ENCODE data around the gene PAXX.

DNA sequence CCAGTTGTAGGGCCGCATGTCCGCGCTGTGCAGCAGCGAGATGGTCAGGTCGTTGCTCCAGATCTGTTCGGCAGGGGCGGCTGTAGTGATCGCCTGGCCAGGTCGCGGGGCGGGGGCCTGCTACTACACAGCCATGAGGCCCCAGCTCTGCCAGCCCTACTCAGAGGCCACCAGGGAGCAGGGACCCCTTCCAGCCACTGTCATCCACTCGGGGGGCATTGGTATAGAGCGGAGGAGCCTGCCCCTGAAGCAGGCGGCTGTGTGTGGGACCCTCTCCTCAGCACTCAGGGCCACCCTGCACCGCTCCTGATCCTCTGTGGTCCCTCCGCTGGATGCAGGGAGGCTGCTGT is 49.4 kb upstream of the PAXX start:
- TF ChIP-seq, protein P1, sequence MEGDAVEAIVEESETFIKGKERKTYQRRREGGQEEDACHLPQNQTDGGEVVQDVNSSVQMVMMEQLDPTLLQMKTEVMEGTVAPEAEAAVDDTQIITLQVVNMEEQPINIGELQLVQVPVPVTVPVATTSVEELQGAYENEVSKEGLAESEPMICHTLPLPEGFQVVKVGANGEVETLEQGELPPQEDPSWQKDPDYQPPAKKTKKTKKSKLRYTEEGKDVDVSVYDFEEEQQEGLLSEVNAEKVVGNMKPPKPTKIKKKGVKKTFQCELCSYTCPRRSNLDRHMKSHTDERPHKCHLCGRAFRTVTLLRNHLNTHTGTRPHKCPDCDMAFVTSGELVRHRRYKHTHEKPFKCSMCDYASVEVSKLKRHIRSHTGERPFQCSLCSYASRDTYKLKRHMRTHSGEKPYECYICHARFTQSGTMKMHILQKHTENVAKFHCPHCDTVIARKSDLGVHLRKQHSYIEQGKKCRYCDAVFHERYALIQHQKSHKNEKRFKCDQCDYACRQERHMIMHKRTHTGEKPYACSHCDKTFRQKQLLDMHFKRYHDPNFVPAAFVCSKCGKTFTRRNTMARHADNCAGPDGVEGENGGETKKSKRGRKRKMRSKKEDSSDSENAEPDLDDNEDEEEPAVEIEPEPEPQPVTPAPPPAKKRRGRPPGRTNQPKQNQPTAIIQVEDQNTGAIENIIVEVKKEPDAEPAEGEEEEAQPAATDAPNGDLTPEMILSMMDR (IDR thresholded peaks at IDR 0.05), result no peak
- TF ChIP-seq POLR2A (IDR thresholded peaks at IDR 0.05) (no peak), POLR2AphosphoS5 (IDR thresholded peaks at IDR 0.05) (no peak)

All from transverse colon (tissue), 4 donors.